NK-92 treated with Interleukin-12 subunit alpha and Interleukin-12 subunit beta, amount 100 ng/mL, for 24 hours (cell line): ENCODE measurements around the gene ANK3.

Experiments
- DNase-seq: peaks from one replicate; lab custom pipeline; 2025; lab: John Stamatoyannopoulos, UW

Gene ANK3

DNA sequence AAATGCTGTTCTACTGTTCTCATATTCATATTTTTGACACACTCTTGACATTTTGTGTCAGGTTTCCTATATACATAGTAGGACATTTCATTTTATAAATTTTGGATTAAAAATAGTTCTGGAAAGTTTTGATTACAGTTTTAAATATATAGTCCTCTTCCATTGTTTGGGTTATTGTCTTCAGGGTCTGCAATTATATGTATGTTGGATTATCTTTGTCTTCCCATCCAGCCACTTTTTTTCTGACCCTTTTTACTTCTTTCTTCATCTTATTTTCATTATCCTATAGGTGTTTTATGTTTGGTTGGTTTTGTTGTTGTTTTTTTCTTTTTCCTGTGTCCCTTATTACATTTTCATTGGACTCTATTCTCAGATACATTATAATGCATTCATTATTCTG is 412.2 kb downstream of the ANK3 start:
- no peak for DNase-seq

DNA sequence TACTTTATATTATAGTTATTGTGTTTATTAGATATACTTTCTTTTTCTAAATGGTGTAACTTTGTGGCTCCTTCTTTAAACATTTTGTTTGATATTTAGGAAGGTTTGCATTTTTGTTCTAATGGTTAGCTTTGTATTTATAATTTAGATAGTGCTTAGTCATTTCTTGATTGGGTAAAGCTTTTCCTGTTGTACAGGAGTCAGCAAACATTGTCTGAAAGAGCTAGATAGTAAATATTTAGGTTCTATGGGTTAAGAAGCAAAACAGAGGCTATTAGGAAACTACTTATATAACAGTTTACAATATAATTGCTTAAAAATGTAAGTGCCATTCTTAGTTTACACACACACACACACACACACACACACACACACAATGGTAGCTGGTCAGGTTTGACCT is 412.8 kb downstream of the ANK3 start:
- no peak for DNase-seq
